Measurements from ENCODE around the gene RRP12. TPM values are rescaled to one million over a fixed set of nuclear protein-coding genes. Genes with fewer than 3 reads are reported as not detected.

Gene RRP12
- total and polyA plus RNA-seq, 9 of the 15 experiments (the other 6 are each of a cell fraction or from before 2014, with no cell fraction given), result 4.6 to 68.2 (median 21.8) TPM

- TF ChIP-seq ZNF592 (IDR thresholded peaks at IDR 0.05), result no peak
These were observed 49.7 kb upstream of the RRP12 start (continued) for GRCh38 chr10:97450828-97451227.

GRCh38 chr10:97445722-97446639 lies 44.8 kb upstream of the RRP12 start, which contains the start of the genes EXOSC1 and ZDHHC16:
Gene EXOSC1 (minus strand): TSS chr10:97446006. CDS start chr10:97445985, 21 bp downstream.
Gene ZDHHC16 (plus strand): TSS chr10:97446175. CDS start chr10:97451676, 5,501 bp downstream.
- ATAC-seq (peak; percentile 99), FAIRE-seq (peak; percentile 98), DNase-seq (ENCODE audit: extremely low read depth in 1 of 4, low spot score in 3 of 4) (peak; percentile 91 to 98 (median 92))
- ChIA-PET POLR2A (interaction anchor here (0.9 kb wide), 1 partner anchor 9 kb away, joined by 3 read pairs; no protein-coding TSS in a partner anchor), CTCF (ENCODE audit: low intra/inter-chr PET ratio) (interaction anchor here (1.3 kb wide), 1 partner anchor 39 kb away, joined by 5 read pairs; no protein-coding TSS in a partner anchor)
- H3K9ac ChIP-seq (ENCODE audit: insufficient read depth in 1 of 2, low read depth in 2 of 2, low read length in 2 of 2), result peak within 1 kb of the TSS; percentile 79 to 97
- no peaks in the 10 kb centered on the region for H4K20me1 ChIP-seq (replicated peaks; ENCODE audit: control insufficient read depth, insufficient read depth, low read length)
- H3K27me3 ChIP-seq (ENCODE audit: control insufficient read depth in 2 of 2, insufficient read depth in 2 of 2, low read length in 2 of 2), result no peaks in the 10 kb centered on the region
- H3K9me3 ChIP-seq (replicated peaks; ENCODE audit: control insufficient read depth, insufficient read depth, low read depth, low read length), result no peaks in the 10 kb centered on the region
- peak within 1 kb of the TSS; percentile 94 for H3K4me3 ChIP-seq
- H3K4me2 ChIP-seq (ENCODE audit: insufficient read depth, low read length), result peak within 1 kb of the TSS; percentile 97
- no peaks in the 10 kb centered on the region for H3K9me1 ChIP-seq (ENCODE audit: control insufficient read depth, insufficient read depth, low read length)
- BruUV-seq (replicated peaks), result TSS peak; percentile 76
- peaks cover 41% of the 10 kb centered on the region for H3K79me2 ChIP-seq (ENCODE audit: control insufficient read depth, insufficient read depth, low read length)
- peaks cover 24% of the 10 kb centered on the region; the same call in 2 of the 3 replicates for H3K36me3 ChIP-seq (ENCODE audit: control insufficient read depth, insufficient read depth, low read length)
- H2AFZ ChIP-seq (ENCODE audit: low read depth, low read length), result peak within 1 kb of the TSS; percentile 87
- WGBS (ENCODE audit: insufficient coverage, low coverage, missing lambda C conversion rate), result under 1% methylated on average over 34 of the region's 66 CpGs
- in situ Hi-C loops (cut with MboI) (no loop called here), intact Hi-C loops (cut with micrococcal nuclease) (loop anchor here (1.0 kb wide), 1 partner anchor 39 kb away; no protein-coding TSS in a partner anchor)
- peak within 1 kb of the TSS; percentile 56 for H3K27ac ChIP-seq (ENCODE audit: extremely low read depth, low read depth, low read length)
- H3K4me1 ChIP-seq (replicated peaks in 1 of 2; ENCODE audit: control insufficient read depth in 2 of 2, insufficient read depth in 2 of 2, low read length in 2 of 2), result peaks cover 9 to 10% of the 10 kb centered on the region in 2 experiments; a peak in 3 of 5 replicates
- TF ChIP-seq MCM7 (IDR thresholded peaks at IDR 0.05), result no peak
- no peak for TF ChIP-seq TCF15 (CRISPR knock-in tag; IDR thresholded peaks at IDR 0.05)
- no peak for TF ChIP-seq RBM34 (IDR thresholded peaks at IDR 0.05; ENCODE audit: borderline replicate concordance, insufficient read depth, low read length)
- TF ChIP-seq SNRNP70 (optimal IDR thresholded peaks at IDR 0.05; ENCODE audit: low read depth, low read length), result no peak
- peak; percentile 79 for TF ChIP-seq PHF20 (IDR thresholded peaks at IDR 0.05; ENCODE audit: partially characterized antibody)
- TF ChIP-seq U2AF2 (optimal IDR thresholded peaks at IDR 0.05; ENCODE audit: low read depth, low read length), result no peak
- no peak for TF ChIP-seq ZBTB12 (CRISPR knock-in tag; IDR thresholded peaks at IDR 0.05)
- TF ChIP-seq ZBTB1 (CRISPR knock-in tag; IDR thresholded peaks at IDR 0.05; ENCODE audit: borderline replicate concordance, low read depth), result no peak
- no peak for TF ChIP-seq ARID3A (IDR thresholded peaks at IDR 0.05; ENCODE audit: borderline replicate concordance, low read depth, low read length)

All from K562 (cell line).